GM12878 (cell line): ENCODE measurements around the gene ENGASE. TPM values are rescaled to one million over a fixed set of nuclear protein-coding genes. Genes with fewer than 3 reads are reported as not detected.

ENCODE experiments used
- ATAC-seq: fragments of 200-7000 bp; cut with Tn5 transposase; 3 replicates; pipeline ENCODE4 v1.9.1; 2020; ENCODE audit warnings: mild to moderate bottlenecking, moderate library complexity
- BruUV-seq: library from RNA; stranded (reverse); fragments of 400-500 nt; replicated peaks from 2 replicates; lab custom pipeline; 2021; lab: Mats Ljungman, UMichigan
- CTCF ChIA-PET: fragments of 300-600 bp; sonication (Branson Sonifier 250); formaldehyde crosslinking; extraction: SDS; loops from one replicate; lab custom pipeline; 2021; ENCODE audit warnings: inconsistent platforms; lab: Yijun Ruan, JAX
- POLR2A ChIA-PET: fragments of 350-600 bp; formaldehyde crosslinking; extraction: SDS; loops from one replicate; lab custom pipeline; 2021; ENCODE audit warnings: inconsistent platforms; lab: Charles Lee
- RAD21 ChIA-PET: fragments of 300-600 bp; sonication (Branson Sonifier 250); formaldehyde crosslinking; loops from one replicate; lab custom pipeline; 2023; ENCODE audit warnings: antibody characterized with exemption; ENCODE audit not compliant: unreplicated experiment; lab: Charles Lee
- SMC1A ChIA-PET: fragments of 300-600 bp; sonication (Branson Sonifier 250); formaldehyde crosslinking; loops from one replicate; lab custom pipeline; 2023; ENCODE audit not compliant: unreplicated experiment, uncharacterized antibody; lab: Charles Lee
- DNase-seq: peaks from one replicate; pipeline ENCODE4 v3.0.0-alpha.2; 2011; ENCODE audit warnings: low read depth, low spot score
- FAIRE-seq: peaks from 3 replicates; lab custom pipeline; 2011; peaks lifted over from hg19 to GRCh38; lab: Jason Lieb, UNC
- H2AFZ ChIP-seq: 2 replicates; pipeline ENCODE4 v1.6.0; 2011; ENCODE audit warnings: low read depth, low read length, control low read depth; ENCODE audit not compliant: control insufficient read depth
- H3K27ac ChIP-seq: 2 replicates; pipeline ENCODE4 v1.5.1; 2011; ENCODE audit warnings: control low read depth; ENCODE audit not compliant: control insufficient read depth, insufficient read depth
- H3K27me3 ChIP-seq, 2 experiments: replicated peaks in 1 of 2; 2 replicates each; pipeline versions ENCODE4 v1.6.0 to v1.6.1; 2011; ENCODE audit warnings: low read length in 1 of 2; ENCODE audit not compliant: control insufficient read depth in 2 of 2, insufficient read depth in 2 of 2
- H3K36me3 ChIP-seq, 2 experiments: 2 replicates each; pipeline ENCODE4 v1.5.1; 2011; ENCODE audit warnings: low read length in 1 of 2; ENCODE audit not compliant: control insufficient read depth in 2 of 2, insufficient read depth in 2 of 2
- H3K4me1 ChIP-seq: 2 replicates; pipeline ENCODE4 v1.6.1; 2011; ENCODE audit warnings: mild to moderate bottlenecking, low read length, moderate library complexity, mixed read lengths; ENCODE audit not compliant: control insufficient read depth, insufficient read depth
- H3K4me2 ChIP-seq: 2 replicates; pipeline ENCODE4 v1.6.0; 2011; ENCODE audit warnings: control low read depth; ENCODE audit not compliant: control insufficient read depth, insufficient read depth
- H3K4me3 ChIP-seq: fragments of 200-600 bp; sonication (generic); 2 replicates; pipeline ENCODE4 v1.5.1; 2016
- H3K79me2 ChIP-seq: 2 replicates; pipeline ENCODE4 v1.6.0; 2011; ENCODE audit warnings: low read length; ENCODE audit not compliant: control insufficient read depth, insufficient read depth
- H3K9ac ChIP-seq: 2 replicates; pipeline ENCODE4 v1.8.0; 2011; ENCODE audit warnings: low read length, control low read depth, mixed read lengths; ENCODE audit not compliant: control insufficient read depth, insufficient read depth
- H3K9me3 ChIP-seq: replicated peaks from 3 replicates; pipeline ENCODE4 v1.5.1; 2011; ENCODE audit warnings: mild to moderate bottlenecking, low read length; ENCODE audit not compliant: control insufficient read depth, insufficient read depth
- H4K20me1 ChIP-seq: 2 replicates; pipeline ENCODE4 v1.6.0; 2011; ENCODE audit not compliant: control insufficient read depth, insufficient read depth
- ZNF687 ChIP-seq: fragments of 450-650 bp; IDR thresholded peaks from 2 replicates; pipeline ENCODE4 v1.6.1; 2017; ENCODE audit warnings: mild to moderate bottlenecking, moderate library complexity
- WGBS: methylation state at CpG from one replicate; pipeline ENCODE4 v1.1.6; 2016; ENCODE audit warnings: low lambda C conversion rate; ENCODE audit not compliant: insufficient replicate concordance, insufficient coverage; ENCODE audit errors: missing lambda C conversion rate; 5-methylcytosine and 5-hydroxymethylcytosine counted together
- in situ Hi-C: fragments of 300-500 bp; cut with MboI; formaldehyde crosslinking; loops from 9 replicates; pipeline ENCODE4 v1.14.3; 2018; ENCODE audit warnings: mixed read lengths
- intact Hi-C: fragments of 100-400 bp; cut with micrococcal nuclease; formaldehyde crosslinking; loops from one replicate; pipeline ENCODE4 v1.14.2; 2022; ENCODE audit not compliant: unreplicated experiment
- polyA plus RNA-seq, 11 experiments: library from polyadenylated mRNA; depleted of rRNA in 4 of 11; unstranded in 6 of 11; stranded (reverse) in 5 of 11; fragments of >200 nt; fragmentation: Nextera tagmentation in 4 of 11; fragmentation: Illumina TruSeq in 1 of 11; extraction: Ambion mirVana in 4 of 11; extraction: Trizol in 1 of 11; gene quantifications; 1 replicate in 1 of 11; 2 replicates in 10 of 11; pipeline versions ENCODE4 v1.2.1 to v1.2.3, GENCODE V29; 2011 to 2016; ENCODE audit warnings: inconsistent platforms in 2 of 11, missing spikeins in 2 of 11, low read depth in 1 of 11
- total RNA-seq, 4 experiments: library from RNA; depleted of rRNA in 3 of 4; stranded (reverse); fragments of >200 nt in 3 of 4; fragmentation: Illumina TruSeq in 1 of 4; extraction: Trizol in 1 of 4; gene quantifications; 2 replicates each; pipeline versions ENCODE4 v1.2.1 to v1.2.3, GENCODE V29; 2013 to 2021

Gene ENGASE
- total and polyA plus RNA-seq, 10 of the 15 experiments (the other 5 are each of a cell fraction or from before 2014, with no cell fraction given), result 0.18 to 28.9 (median 10.5) TPM

DNA sequence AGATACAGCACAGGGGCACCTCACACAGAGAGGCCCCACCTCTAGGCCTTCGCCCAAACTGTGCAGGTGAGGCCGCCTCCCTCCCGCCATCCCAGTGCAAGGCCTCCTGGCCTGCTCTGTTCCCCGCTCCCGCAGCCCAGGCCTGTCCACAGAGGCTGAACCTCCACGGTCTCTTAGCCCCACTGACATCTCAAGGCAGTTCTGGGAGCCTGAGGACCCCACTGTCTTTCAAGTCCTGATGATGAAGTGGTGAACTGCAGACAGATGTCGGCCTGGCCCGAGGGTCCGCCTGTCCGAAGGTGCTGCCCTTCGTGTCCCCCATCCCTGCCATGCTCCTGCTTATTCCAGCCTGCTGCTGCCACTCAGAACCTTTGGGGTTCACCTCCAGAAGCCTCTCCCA is 32.3 kb downstream of the ENGASE start:
- no peaks in the 10 kb centered on the region for H3K36me3 ChIP-seq
- no peak for ATAC-seq
- POLR2A ChIA-PET, result no interaction called here
- H3K4me2 ChIP-seq, result no peak overlapping the region
- in situ Hi-C loops, result no loop called here
- no peak overlapping the region for H3K4me3 ChIP-seq
- SMC1A ChIA-PET, result no interaction called here
- 33% methylated on average over 11 of the region's 11 CpGs for WGBS
- H3K27me3 ChIP-seq, result no peaks in the 10 kb centered on the region; a peak in 2 of 4 replicates
- CTCF ChIA-PET, result interaction anchor here (1.3 kb wide), 1 partner anchor 18 kb away, joined by 3 read pairs; no protein-coding TSS in a partner anchor
- H3K27ac ChIP-seq, result no peak overlapping the region
- intact Hi-C loops, result no loop called here
- DNase-seq, result no peak
- RAD21 ChIA-PET, result no interaction called here
- H3K9me3 ChIP-seq, result no peaks in the 10 kb centered on the region
- H3K9ac ChIP-seq, result no peak overlapping the region
- H3K4me1 ChIP-seq, result no peaks in the 10 kb centered on the region
- BruUV-seq, result no TSS peak
- FAIRE-seq, result no peak
- H2AFZ ChIP-seq, result no peak overlapping the region
- H3K79me2 ChIP-seq, result no peaks in the 10 kb centered on the region
- H4K20me1 ChIP-seq, result no peaks in the 10 kb centered on the region
- no peak for TF ChIP-seq ZNF687
